ENCODE results near the gene PREX1.
A peak's percentile ranks its signal among the peaks of the same experiment; 100 is the strongest.

- TF ChIP-seq CTCF (IDR thresholded peaks at IDR 0.05 in 4 of 5, conservative IDR thresholded peaks at IDR 0.05 in 1 of 5) (peak in 1 of 5 experiments; percentile 0), POLR2A (IDR thresholded peaks at IDR 0.05) (no peak)
Measured at GRCh38 chr20:48621376-48622078, 206.3 kb downstream of the PREX1 start.

Data from gastrocnemius medialis (tissue), 4 donors.